Fibroblast of pulmonary artery (primary cell): ENCODE measurements around the gene COL5A1.

Experiments
- DNase-seq: peaks from one replicate; pipeline ENCODE4 v3.0.0-alpha.2; 2010; ENCODE audit warnings: low read depth
- H3K4me3 ChIP-seq: replicated peaks from 2 replicates; pipeline ENCODE4 v1.5.1; 2011; ENCODE audit warnings: low read depth, mild to moderate bottlenecking, control low read depth, low read length, moderate library complexity
- TF ChIP-seq, protein P1 (sequence below): IDR thresholded peaks from 2 replicates; pipeline ENCODE4 v1.5.1; 2011; ENCODE audit warnings: mild to moderate bottlenecking, control low read depth, low read length, inconsistent platforms; ENCODE audit errors: missing control alignments

COL5A1 gene

DNA sequence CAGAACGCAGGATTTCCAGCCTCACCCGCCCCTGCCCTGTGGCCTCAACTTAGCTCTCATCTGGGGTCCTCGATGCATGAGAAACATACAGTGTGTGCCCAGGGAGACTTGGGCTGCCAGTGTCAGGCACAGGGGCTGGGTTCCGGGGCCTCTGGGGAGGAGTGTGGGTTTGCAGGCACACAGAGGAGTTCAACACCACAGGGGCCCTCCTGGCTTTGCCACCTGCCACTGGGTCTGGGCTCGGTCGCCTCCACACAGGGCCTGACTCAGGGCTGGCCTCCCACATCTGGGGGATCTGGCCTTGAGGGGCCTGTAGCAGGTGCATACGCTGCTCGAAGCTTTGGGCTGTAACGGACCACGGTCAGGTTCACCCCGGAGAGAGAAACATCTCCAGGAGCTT is 111.6 kb downstream of the COL5A1 start:
- DNase-seq = no peak
- TF ChIP-seq, protein P1, sequence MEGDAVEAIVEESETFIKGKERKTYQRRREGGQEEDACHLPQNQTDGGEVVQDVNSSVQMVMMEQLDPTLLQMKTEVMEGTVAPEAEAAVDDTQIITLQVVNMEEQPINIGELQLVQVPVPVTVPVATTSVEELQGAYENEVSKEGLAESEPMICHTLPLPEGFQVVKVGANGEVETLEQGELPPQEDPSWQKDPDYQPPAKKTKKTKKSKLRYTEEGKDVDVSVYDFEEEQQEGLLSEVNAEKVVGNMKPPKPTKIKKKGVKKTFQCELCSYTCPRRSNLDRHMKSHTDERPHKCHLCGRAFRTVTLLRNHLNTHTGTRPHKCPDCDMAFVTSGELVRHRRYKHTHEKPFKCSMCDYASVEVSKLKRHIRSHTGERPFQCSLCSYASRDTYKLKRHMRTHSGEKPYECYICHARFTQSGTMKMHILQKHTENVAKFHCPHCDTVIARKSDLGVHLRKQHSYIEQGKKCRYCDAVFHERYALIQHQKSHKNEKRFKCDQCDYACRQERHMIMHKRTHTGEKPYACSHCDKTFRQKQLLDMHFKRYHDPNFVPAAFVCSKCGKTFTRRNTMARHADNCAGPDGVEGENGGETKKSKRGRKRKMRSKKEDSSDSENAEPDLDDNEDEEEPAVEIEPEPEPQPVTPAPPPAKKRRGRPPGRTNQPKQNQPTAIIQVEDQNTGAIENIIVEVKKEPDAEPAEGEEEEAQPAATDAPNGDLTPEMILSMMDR = no peak
- no peak overlapping the region for H3K4me3 ChIP-seq

DNA sequence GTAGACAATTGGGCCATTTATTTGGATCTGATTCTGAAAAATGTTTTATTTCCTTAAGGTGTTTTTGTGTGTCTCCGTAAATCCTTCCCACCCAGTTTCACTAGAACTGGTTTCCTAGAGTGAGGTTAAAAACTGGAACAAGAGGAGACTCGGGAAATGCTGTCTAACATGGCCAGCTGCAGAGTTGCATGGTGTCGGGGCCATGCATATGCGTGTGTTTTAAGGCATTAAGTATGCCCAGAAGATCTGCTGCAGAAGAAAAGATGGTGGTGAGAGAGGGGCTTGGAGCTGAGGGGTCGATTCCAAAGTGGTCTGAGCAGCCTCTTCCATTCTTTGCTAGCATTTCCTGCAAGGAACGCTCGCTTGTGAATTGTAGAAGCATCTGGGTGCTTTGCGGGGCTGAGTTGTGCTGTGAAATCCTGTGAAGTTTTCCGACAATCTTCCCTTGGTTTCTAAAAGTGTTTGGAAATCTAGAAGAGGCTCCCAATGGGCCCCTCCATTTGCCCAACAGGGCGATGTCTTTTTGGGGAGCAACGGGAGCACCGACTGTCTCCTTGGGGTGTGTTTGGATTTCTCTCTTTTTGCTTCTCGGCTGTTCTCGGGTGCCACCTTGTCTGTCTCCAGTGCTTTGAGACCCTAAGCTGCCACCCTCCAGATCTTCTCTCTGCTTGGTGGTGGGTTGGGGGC is 113.8 kb downstream of the COL5A1 start:
- no peak overlapping the region for H3K4me3 ChIP-seq
- TF ChIP-seq, protein P1 = no peak
- DNase-seq = no peak

DNA sequence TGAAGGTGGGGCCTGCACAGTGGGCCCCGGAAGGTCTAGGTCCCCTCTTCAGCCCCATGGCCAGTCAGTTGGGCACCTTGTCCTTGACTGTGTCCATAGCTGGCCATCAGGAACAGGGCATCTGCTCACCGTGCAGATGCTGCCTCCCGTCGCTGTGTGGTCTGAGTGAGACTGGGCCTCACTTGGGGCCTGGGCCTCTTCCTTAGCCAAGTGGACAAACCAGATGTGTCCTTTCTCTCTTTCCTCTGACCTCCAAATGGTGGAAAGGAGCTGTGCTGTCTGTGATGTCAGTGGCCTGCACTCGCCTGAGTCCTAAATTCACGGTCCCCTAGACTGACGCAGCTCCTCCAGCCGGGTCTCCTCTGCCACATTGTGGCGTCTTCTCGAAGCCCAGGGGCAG is 114.5 kb downstream of the COL5A1 start:
- TF ChIP-seq, protein P1 = no peak
- no peak for DNase-seq
- H3K4me3 ChIP-seq = no peak overlapping the region

DNA sequence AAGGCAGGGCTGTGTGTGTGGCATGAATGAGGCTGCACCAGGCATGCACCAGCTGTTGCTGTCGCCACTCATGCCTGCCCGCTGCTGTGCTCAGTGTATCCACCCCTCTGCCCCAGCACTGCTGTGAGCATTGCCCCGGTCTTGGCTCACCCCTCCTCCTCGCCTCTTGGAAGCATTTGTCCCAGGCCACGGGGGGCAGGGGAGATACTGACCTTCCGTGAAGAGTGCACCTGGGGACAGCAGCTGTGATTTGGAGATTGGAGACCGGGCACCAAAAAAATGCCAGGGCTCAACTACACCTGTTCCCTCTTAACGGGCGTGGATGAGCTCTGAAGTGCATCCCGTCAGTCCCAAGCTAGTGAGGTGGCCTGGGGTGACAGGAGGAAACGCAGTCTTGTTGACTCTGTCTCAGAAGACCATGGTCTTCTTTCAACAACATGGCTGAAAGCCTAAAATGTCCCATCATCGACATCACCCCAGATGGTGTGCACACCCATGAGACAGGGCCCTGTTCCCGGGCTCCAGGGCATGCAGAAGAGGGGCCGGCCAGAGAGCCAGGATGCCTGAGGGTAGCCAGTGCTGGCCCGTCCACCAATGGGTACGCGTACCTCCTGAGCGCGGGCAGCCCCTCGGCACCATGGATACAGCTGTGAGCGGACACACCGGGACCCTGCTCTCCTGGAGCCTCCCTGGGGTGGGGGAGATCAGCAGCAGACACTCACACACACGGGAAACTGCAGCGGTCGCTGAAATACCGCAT is 115.8 kb downstream of the COL5A1 start:
- TF ChIP-seq, protein P1 = no peak

DNA sequence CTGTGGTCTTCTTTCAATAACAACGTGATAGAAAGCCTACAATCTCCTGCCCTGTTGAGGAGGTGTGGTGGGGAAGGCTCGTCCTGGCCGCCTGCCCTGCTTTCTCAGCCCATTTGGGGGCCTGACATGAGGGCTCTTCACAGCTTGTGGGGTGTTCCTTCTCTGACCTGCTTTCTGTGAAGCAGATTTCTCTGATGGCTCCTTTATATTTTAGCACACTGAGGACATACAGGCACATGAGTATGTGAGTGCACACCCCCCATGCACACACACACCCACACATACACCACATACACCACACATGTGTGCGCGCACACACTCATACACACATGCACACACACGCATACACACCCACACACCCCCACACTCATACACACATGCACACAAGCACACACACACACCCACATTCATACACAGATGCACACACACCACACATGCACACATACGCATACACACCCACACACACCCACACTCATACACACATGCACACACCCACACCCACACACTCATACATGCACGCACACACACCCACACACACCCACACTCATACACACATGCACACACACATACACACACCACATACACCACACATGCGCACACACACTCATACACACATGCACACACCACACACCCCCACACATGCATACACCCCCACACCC is 117.5 kb downstream of the COL5A1 start:
- H3K4me3 ChIP-seq = no peak overlapping the region
- TF ChIP-seq, protein P1 = no peak
- no peak for DNase-seq

More for the DNA sequence above, 115.8 kb downstream of the COL5A1 start:
- DNase-seq = no peak
- H3K4me3 ChIP-seq = no peak overlapping the region

DNA sequence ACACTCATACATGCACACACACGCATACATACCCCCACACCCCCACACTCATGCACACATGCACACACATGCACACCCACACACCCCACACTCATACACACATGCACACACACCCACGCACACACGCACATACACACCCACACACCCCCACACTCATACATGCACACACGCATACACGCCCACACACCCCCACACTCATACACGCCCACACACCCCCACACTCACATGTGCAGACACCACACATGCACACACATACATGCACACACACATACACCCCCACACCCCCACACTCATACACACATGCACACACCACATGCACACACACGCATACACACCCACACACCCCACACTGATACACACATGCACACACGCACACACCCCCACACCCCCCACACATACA is 118.3 kb downstream of the COL5A1 start:
- TF ChIP-seq, protein P1 = no peak
- no peak for DNase-seq
- H3K4me3 ChIP-seq = no peak overlapping the region
